Parathyroid adenoma (tissue), 2 donors: ENCODE measurements around the gene KIAA1958.

ENCODE experiments used
- H2AFZ ChIP-seq: fragments of 300-600 bp; sonication (generic); one replicate; pipeline ENCODE4 v1.7.0; 2017; ENCODE audit warnings: antibody characterized with exemption, mild to moderate bottlenecking
- H3K27ac ChIP-seq: fragments of 300-600 bp; sonication (generic); one replicate; pipeline ENCODE4 v1.7.0; 2017
- H3K27me3 ChIP-seq: fragments of 300-600 bp; sonication (generic); one replicate; pipeline ENCODE4 v1.7.0; 2017; ENCODE audit warnings: low read length; ENCODE audit not compliant: control insufficient read depth, insufficient read depth
- H3K36me3 ChIP-seq: fragments of 300-600 bp; sonication (generic); one replicate; pipeline ENCODE4 v1.7.0; 2017; ENCODE audit warnings: low read length; ENCODE audit not compliant: control insufficient read depth, insufficient read depth
- H3K4me1 ChIP-seq: fragments of 300-600 bp; sonication (generic); one replicate; pipeline ENCODE4 v1.7.0; 2017; ENCODE audit warnings: control low read depth
- H3K4me2 ChIP-seq: fragments of 300-600 bp; sonication (generic); one replicate; pipeline ENCODE4 v1.7.0; 2017; ENCODE audit warnings: low read length
- H3K4me3 ChIP-seq: fragments of 300-600 bp; sonication (generic); one replicate; pipeline ENCODE4 v1.7.0; 2017; ENCODE audit warnings: low read depth, low read length
- H3K79me2 ChIP-seq: fragments of 300-600 bp; sonication (generic); one replicate; pipeline ENCODE4 v1.7.0; 2017; ENCODE audit warnings: control low read depth
- H3K9ac ChIP-seq: fragments of 300-600 bp; sonication (generic); one replicate; pipeline ENCODE4 v1.7.0; 2017; ENCODE audit warnings: mild to moderate bottlenecking
- H3K9me3 ChIP-seq: fragments of 300-600 bp; sonication (generic); one replicate; pipeline ENCODE4 v1.7.0; 2017; ENCODE audit warnings: low read length; ENCODE audit not compliant: control insufficient read depth
- CTCF ChIP-seq: fragments of 300-600 bp; sonication (generic); IDR thresholded peaks from one replicate; pipeline ENCODE4 v1.7.0; 2017; ENCODE audit warnings: antibody characterized with exemption, mild to moderate bottlenecking
- donor health status: primary hyperparathyroidism.

KIAA1958 gene

GRCh38 chr9:112621018-112621655, 134.5 kb downstream of the KIAA1958 start:
- H3K9me3 ChIP-seq = no peaks in the 10 kb centered on the region
- no peak overlapping the region for H3K27ac ChIP-seq
- H3K27me3 ChIP-seq = no peaks in the 10 kb centered on the region
- H3K4me1 ChIP-seq = no peaks in the 10 kb centered on the region
- no peaks in the 10 kb centered on the region for H3K36me3 ChIP-seq
- no peaks in the 10 kb centered on the region for H3K79me2 ChIP-seq
- TF ChIP-seq CTCF = no peak
- H3K9ac ChIP-seq = no peak overlapping the region
- no peak overlapping the region for H2AFZ ChIP-seq
- H3K4me3 ChIP-seq = no peak overlapping the region
- no peak overlapping the region for H3K4me2 ChIP-seq

GRCh38 chr9:112623198-112623597, 136.6 kb downstream of the KIAA1958 start:
- no peak overlapping the region for H2AFZ ChIP-seq
- no peaks in the 10 kb centered on the region for H3K79me2 ChIP-seq
- TF ChIP-seq CTCF = no peak
- H3K9me3 ChIP-seq = no peaks in the 10 kb centered on the region
- no peak overlapping the region for H3K9ac ChIP-seq
- no peak overlapping the region for H3K4me2 ChIP-seq
- no peak overlapping the region for H3K4me3 ChIP-seq
- no peaks in the 10 kb centered on the region for H3K4me1 ChIP-seq
- no peak overlapping the region for H3K27ac ChIP-seq
- no peaks in the 10 kb centered on the region for H3K36me3 ChIP-seq
- H3K27me3 ChIP-seq = no peaks in the 10 kb centered on the region

GRCh38 chr9:112624711-112625707, 138.4 kb downstream of the KIAA1958 start:
- Histone ChIP-seq H3K4me2 (no peak overlapping the region), H3K9ac (no peak overlapping the region), H3K4me1 (no peaks in the 10 kb centered on the region), H3K4me3 (no peak overlapping the region), H3K36me3 (no peaks in the 10 kb centered on the region), H3K9me3 (no peaks in the 10 kb centered on the region), H3K27me3 (no peaks in the 10 kb centered on the region), H3K27ac (no peak overlapping the region), H3K79me2 (no peaks in the 10 kb centered on the region), H2AFZ (no peak overlapping the region)
- no peak for TF ChIP-seq CTCF

GRCh38 chr9:112629671-112630485, 143.3 kb downstream of the KIAA1958 start:
- Histone ChIP-seq H3K4me2 (no peak overlapping the region), H3K27ac (no peak overlapping the region), H3K4me1 (no peaks in the 10 kb centered on the region), H3K4me3 (no peak overlapping the region), H3K36me3 (no peaks in the 10 kb centered on the region), H3K9ac (no peak overlapping the region), H3K27me3 (no peaks in the 10 kb centered on the region), H3K79me2 (no peaks in the 10 kb centered on the region), H3K9me3 (no peaks in the 10 kb centered on the region), H2AFZ (no peak overlapping the region)
- no peak for TF ChIP-seq CTCF
